GM18502 (cell line): Measurements from ENCODE around the gene GRID2.
A peak's percentile ranks its signal among the peaks of the same experiment; 100 is the strongest.

Experiments used
- ATAC-seq: cut with Tn5 transposase; IDR thresholded peaks from one replicate; pipeline ENCODE4 v1.9.1; 2021; ENCODE audit warnings: mild to moderate bottlenecking; ENCODE audit not compliant: unreplicated experiment, poor library complexity

GRID2 gene

GRCh38 chr4:93157986-93158385, 854.2 kb downstream of the GRID2 start:
- no peak for ATAC-seq

- ATAC-seq: no peak
Measured at GRCh38 chr4:93168053-93168452, 864.3 kb downstream of the GRID2 start.

- no peak for ATAC-seq
Measured at GRCh38 chr4:93169966-93170365, 866.2 kb downstream of the GRID2 start.

- no peak for ATAC-seq
Measured at GRCh38 chr4:93174598-93174997, 870.8 kb downstream of the GRID2 start.

DNA sequence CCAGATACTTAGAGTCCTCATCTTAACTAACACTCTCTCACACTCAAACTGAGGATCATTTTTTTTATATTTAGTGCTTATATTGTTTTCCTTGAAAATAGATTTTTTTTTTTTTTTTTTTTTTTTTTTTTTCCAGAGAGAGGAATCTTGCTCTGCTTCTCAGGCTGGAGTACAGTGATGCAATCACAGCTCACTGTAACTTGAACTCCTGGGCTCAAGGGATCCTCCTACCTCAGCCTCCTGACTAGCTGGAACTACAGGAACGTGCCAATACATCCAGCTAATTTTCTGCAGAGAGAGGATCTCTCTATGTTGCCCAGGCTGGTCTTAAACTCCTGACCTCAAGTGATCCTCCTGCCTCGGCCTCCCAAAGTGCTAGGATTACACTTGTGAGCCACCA, 874.5 kb downstream of the GRID2 start:
- no peak for ATAC-seq

GRCh38 chr4:93179044-93179443, 875.3 kb downstream of the GRID2 start:
- ATAC-seq: no peak

GRCh38 chr4:93182722-93183121, 879.0 kb downstream of the GRID2 start:
- no peak for ATAC-seq

DNA sequence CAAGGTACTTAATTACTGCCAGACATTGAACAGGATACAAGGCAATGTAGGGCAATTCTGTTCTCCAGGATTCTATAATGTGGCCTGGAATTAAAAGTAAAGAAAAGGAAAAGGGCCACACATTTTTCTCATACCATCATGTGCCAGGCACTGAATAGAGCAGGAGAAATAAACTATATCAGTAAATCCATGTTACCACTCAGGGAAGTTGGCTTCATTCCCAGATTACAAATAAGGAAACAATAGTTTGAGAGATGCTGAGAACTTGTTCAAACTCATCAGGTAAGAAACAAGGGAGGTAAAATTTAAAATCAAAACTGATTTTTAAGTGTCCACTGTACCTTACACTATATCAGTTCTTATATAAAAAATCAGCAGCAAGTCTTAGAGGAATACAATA, 879.8 kb downstream of the GRID2 start:
- no peak for ATAC-seq

GRCh38 chr4:93184053-93184452, 880.3 kb downstream of the GRID2 start:
- ATAC-seq: no peak

DNA sequence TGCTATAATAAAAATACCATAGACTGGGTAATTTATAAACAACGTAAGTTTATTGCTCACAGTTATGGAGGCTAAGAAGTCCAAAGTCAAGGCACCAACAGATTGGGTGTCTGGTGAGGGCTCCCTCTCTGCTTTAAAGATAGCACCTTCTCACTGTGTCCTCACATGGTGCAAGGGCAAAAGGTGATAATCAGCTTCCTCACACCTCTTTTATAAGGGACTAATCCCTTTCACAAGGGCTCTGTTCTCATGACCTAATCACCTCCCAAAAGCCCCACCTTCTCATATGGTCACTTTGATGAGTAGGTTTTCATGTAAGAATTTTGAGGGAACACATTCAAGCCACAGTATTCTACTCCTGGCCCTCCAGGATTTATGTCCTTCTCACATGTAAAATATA, 883.1 kb downstream of the GRID2 start:
- no peak for ATAC-seq

- ATAC-seq: no peak
Measured at GRCh38 chr4:93187466-93187865, 883.7 kb downstream of the GRID2 start.

- no peak for ATAC-seq
Measured at GRCh38 chr4:93187892-93188291, 884.1 kb downstream of the GRID2 start.

- ATAC-seq: peak; percentile 62
Measured at GRCh38 chr4:93199492-93199891, 895.7 kb downstream of the GRID2 start.

DNA sequence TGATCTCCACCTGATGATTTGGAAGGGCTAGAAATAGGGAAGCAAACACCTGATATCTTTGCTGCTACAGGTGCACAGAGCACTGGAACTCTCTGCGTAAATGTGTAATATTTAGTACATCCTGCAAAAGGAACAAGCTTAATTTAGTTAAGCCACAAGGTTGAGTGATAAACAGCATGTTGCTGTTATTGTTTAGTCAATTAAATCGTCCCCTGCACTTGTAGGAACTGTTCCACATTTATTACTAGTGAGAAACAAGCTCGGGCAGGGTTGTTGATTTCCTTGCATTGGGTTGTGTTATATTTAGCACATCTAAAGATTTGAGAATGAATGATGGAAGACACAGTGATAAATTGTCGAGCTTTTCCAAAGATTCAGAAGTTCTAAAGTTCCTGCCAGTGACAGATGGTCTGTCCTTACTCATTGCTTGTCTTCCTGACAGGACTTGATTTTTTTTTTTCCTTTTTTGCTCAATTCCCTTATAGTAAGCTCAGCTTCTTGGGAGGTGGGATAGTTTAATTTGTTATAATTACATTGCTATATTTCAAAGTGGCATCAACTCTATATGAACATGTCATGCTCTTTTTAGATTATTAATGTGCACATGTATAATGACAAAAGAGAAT, 897.8 kb downstream of the GRID2 start:
- ATAC-seq: no peak

DNA sequence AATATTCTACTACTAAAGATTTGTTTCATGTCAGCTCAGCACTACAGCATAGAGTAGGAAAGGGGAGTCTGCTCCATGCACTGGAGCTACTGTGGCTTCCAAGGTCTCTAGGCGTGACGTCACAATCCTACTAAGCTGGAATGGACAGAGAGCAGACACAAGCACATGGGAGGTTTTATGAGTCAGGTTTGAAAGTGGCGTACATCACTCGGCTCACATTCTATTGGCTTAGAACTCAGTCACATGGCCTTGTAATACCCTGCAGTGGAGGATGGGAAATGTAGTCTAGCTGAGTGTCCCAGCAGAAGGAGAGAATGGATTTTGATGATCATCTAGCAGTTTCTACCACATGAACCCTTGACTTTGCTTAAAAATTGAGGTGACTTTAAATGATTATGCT, 899.9 kb downstream of the GRID2 start:
- no peak for ATAC-seq

GRCh38 chr4:93212250-93212649, 908.5 kb downstream of the GRID2 start:
- ATAC-seq: no peak

DNA sequence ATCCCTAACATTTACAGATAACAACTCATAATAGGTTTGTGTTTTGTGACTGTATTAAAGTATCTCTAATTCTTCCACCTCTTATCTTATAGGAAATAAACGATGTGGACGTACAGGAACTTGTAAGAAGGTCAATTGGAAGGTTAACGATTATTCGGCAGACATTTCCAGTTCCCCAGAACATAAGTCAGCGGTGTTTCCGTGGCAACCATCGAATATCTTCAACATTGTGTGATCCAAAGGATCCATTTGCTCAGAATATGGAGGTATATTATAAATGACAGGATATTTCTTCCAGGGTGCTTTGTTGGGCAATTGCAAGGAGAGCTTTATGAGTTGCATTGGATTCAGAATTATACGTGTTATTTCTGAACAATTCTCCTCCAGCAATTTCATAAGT, 912.9 kb downstream of the GRID2 start:
- no peak for ATAC-seq

- no peak for ATAC-seq
Measured at GRCh38 chr4:93217431-93217830, 913.7 kb downstream of the GRID2 start.

- ATAC-seq: no peak
Measured at GRCh38 chr4:93221771-93222170, 918.0 kb downstream of the GRID2 start.

- ATAC-seq: no peak
Measured at GRCh38 chr4:93228021-93228420, 924.3 kb downstream of the GRID2 start.

DNA sequence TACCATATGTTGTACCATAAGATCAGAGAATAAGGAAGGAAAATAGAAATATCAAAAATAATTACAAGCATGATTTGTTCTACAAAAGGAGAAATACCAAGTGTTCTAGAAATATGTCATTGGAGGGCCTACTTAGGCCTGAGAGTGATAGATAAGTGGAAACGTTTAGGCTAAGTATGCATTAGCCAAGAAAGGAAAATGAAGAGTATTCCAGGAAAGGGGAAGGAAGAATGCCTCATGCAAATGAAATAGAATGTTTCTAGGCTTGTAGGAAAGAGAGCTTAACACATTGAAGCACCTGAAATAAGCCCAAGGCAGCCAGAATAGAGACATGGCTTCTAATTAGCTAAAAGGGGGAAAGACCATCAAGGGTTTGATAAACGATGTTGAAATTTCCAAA, 929.1 kb downstream of the GRID2 start:
- ATAC-seq: no peak

DNA sequence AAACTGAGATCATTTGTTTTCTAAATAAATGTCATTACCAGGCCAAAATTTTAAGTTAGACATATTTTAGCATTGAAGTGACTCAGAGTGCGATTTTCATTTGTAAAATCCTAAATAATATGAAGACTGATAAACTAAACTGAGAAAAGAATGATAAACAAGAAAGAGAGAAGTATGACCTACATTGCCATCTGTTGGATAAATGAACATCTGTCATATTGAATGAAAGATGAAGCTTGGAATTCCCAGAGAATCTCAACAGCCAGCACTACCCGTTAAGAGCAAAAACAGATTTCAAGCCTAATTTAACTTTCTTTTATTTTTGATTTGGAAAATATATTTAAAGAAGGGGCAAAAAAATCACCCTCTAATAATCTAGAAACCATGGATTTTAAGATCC, 933.8 kb downstream of the GRID2 start:
- ATAC-seq: no peak

GRCh38 chr4:93243262-93243661, 939.5 kb downstream of the GRID2 start:
- no peak for ATAC-seq
